Measurements from ENCODE around the gene AKT3.

AKT3 gene

GRCh38 chr1:243712941-243713340 is 137.1 kb downstream of the AKT3 start:
- no peak overlapping the region for H3K27ac ChIP-seq (ENCODE audit: low read length)
- no peaks in the 10 kb centered on the region; the same call in 1 of the 2 replicates for H3F3A ChIP-seq (ENCODE audit: insufficient read depth, low read length)
- TF ChIP-seq EZH2phosphoT487 (IDR thresholded peaks at IDR 0.05; ENCODE audit: low read length) (no peak), EZH2 (optimal IDR thresholded peaks at IDR 0.05; ENCODE audit: low read depth, low read length) (no peak), CTCF (IDR thresholded peaks at IDR 0.05; ENCODE audit: low read length) (no peak; the same call in 1 of the 2 replicates)
- H2AFZ ChIP-seq (ENCODE audit: low read length): no peak overlapping the region
- no peaks in the 10 kb centered on the region for H3K9me2 ChIP-seq (replicated peaks; ENCODE audit: insufficient read depth, low read length)
- H3K36me3 ChIP-seq (replicated peaks; ENCODE audit: insufficient read depth, low read length): no peaks in the 10 kb centered on the region
- no peaks in the 10 kb centered on the region for H3K9me3 ChIP-seq (replicated peaks; ENCODE audit: insufficient read depth, low read length)
- H3K4me3 ChIP-seq (ENCODE audit: low read length): no peak overlapping the region
- no peaks in the 10 kb centered on the region for H3K79me2 ChIP-seq (ENCODE audit: low read length)
- DNase-seq: no peak
- no peak overlapping the region for H3K9ac ChIP-seq (ENCODE audit: low read length)
- no peaks in the 10 kb centered on the region for H4K20me1 ChIP-seq (ENCODE audit: insufficient read depth, low read length)
- no peak overlapping the region for H3K4me2 ChIP-seq (ENCODE audit: low read depth, low read length)
- no peaks in the 10 kb centered on the region for H3K27me3 ChIP-seq (replicated peaks; ENCODE audit: insufficient read depth, low read length)
- H3K4me1 ChIP-seq (ENCODE audit: low read length): no peaks in the 10 kb centered on the region

- Histone ChIP-seq H3F3A (ENCODE audit: insufficient read depth, low read length) (no peaks in the 10 kb centered on the region; the same call in 1 of the 2 replicates), H2AFZ (ENCODE audit: low read length) (no peak overlapping the region), H3K9ac (ENCODE audit: low read length) (no peak overlapping the region), H3K4me1 (ENCODE audit: low read length) (no peaks in the 10 kb centered on the region), H4K20me1 (ENCODE audit: insufficient read depth, low read length) (no peaks in the 10 kb centered on the region), H3K4me2 (ENCODE audit: low read depth, low read length) (no peak overlapping the region), H3K4me3 (ENCODE audit: low read length) (no peak overlapping the region), H3K9me3 (replicated peaks; ENCODE audit: insufficient read depth, low read length) (no peaks in the 10 kb centered on the region), H3K9me2 (replicated peaks; ENCODE audit: insufficient read depth, low read length) (no peaks in the 10 kb centered on the region), H3K27ac (ENCODE audit: low read length) (no peak overlapping the region), H3K79me2 (ENCODE audit: low read length) (no peaks in the 10 kb centered on the region), H3K27me3 (replicated peaks; ENCODE audit: insufficient read depth, low read length) (no peaks in the 10 kb centered on the region), H3K36me3 (replicated peaks; ENCODE audit: insufficient read depth, low read length) (no peaks in the 10 kb centered on the region)
- no peak for TF ChIP-seq EZH2 (optimal IDR thresholded peaks at IDR 0.05; ENCODE audit: low read depth, low read length)
- no peak for TF ChIP-seq EZH2phosphoT487 (IDR thresholded peaks at IDR 0.05; ENCODE audit: low read length)
- no peak for TF ChIP-seq CTCF (IDR thresholded peaks at IDR 0.05; ENCODE audit: low read length)
- no peak for DNase-seq
Measured at GRCh38 chr1:243712242-243712641, 137.8 kb downstream of the AKT3 start.

- H3K36me3 ChIP-seq (replicated peaks; ENCODE audit: insufficient read depth, low read length): no peaks in the 10 kb centered on the region
- H2AFZ ChIP-seq (ENCODE audit: low read length): no peak overlapping the region
- no peaks in the 10 kb centered on the region for H3K9me3 ChIP-seq (replicated peaks; ENCODE audit: insufficient read depth, low read length)
- H3F3A ChIP-seq (ENCODE audit: insufficient read depth, low read length): no peaks in the 10 kb centered on the region; the same call in 1 of the 2 replicates
- H3K4me3 ChIP-seq (ENCODE audit: low read length): no peak overlapping the region
- no peak overlapping the region for H3K9ac ChIP-seq (ENCODE audit: low read length)
- no peak for DNase-seq
- H3K4me1 ChIP-seq (ENCODE audit: low read length): no peaks in the 10 kb centered on the region
- H3K27me3 ChIP-seq (replicated peaks; ENCODE audit: insufficient read depth, low read length): no peaks in the 10 kb centered on the region
- no peak overlapping the region for H3K27ac ChIP-seq (ENCODE audit: low read length)
- no peaks in the 10 kb centered on the region for H4K20me1 ChIP-seq (ENCODE audit: insufficient read depth, low read length)
- no peaks in the 10 kb centered on the region for H3K9me2 ChIP-seq (replicated peaks; ENCODE audit: insufficient read depth, low read length)
- no peak overlapping the region for H3K4me2 ChIP-seq (ENCODE audit: low read depth, low read length)
- TF ChIP-seq CTCF (IDR thresholded peaks at IDR 0.05; ENCODE audit: low read length): no peak
- H3K79me2 ChIP-seq (ENCODE audit: low read length): no peaks in the 10 kb centered on the region
Measured at GRCh38 chr1:243710467-243710866, 139.6 kb downstream of the AKT3 start.

Data from MM.1S (cell line).